GM12891 (cell line): ENCODE data around the gene COG1.

Experiments
- DNase-seq: peaks from one replicate; pipeline ENCODE4 v3.0.0; 2011; ENCODE audit warnings: low spot score; ENCODE audit not compliant: insufficient read length
- FAIRE-seq: peaks from 2 replicates; lab custom pipeline; 2011; peaks lifted over from hg19 to GRCh38; lab: Jason Lieb, UNC
- PAX5 ChIP-seq: IDR thresholded peaks from 2 replicates; pipeline ENCODE4 v1.6.1; 2011; ENCODE audit warnings: low read length, moderate library complexity, mild to moderate bottlenecking; ENCODE audit not compliant: insufficient read depth, severe bottlenecking
- POLR2A ChIP-seq: IDR thresholded peaks from 2 replicates; pipeline ENCODE4 v1.6.1; 2011; ENCODE audit warnings: low read depth, low read length, control low read depth
- POLR2AphosphoS5 ChIP-seq: IDR thresholded peaks from 2 replicates; pipeline ENCODE4 v1.6.1; 2011; ENCODE audit warnings: low read depth, low read length, control low read depth
- POU2F2 ChIP-seq: IDR thresholded peaks from 2 replicates; pipeline ENCODE4 v1.6.1; 2011; ENCODE audit warnings: low read depth, mild to moderate bottlenecking, control low read depth, low read length, moderate library complexity
- SPI1 ChIP-seq: IDR thresholded peaks from 2 replicates; pipeline ENCODE4 v1.6.1; 2011; ENCODE audit warnings: low read depth, low read length, control low read depth
- TAF1 ChIP-seq: IDR thresholded peaks from 2 replicates; pipeline ENCODE4 v1.6.1; 2011; ENCODE audit warnings: low read depth, low read length, control low read depth

Gene COG1

DNA sequence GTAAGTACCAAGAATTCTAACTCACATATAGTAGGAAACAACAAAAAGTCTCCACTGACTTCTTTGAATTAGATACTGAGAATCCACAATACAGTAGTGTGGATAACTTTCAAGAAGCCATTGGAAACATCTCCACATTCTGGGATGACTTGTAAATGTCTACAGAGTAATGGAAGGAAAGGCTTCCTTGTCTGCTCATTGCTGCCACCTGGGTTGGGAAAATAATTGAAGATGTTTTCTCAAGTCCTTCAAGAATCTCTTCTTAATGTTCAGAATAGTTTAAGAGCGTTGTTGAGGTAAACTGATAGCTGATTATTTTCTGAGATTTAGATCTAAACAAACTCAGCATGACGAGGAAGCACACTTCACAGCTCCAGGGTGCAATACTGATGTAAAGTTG, 54.9 kb downstream of the COG1 start:
- DNase-seq (no peak), FAIRE-seq (no peak)
- TF ChIP-seq POLR2AphosphoS5 = no peak
- no peak for TF ChIP-seq SPI1

DNA sequence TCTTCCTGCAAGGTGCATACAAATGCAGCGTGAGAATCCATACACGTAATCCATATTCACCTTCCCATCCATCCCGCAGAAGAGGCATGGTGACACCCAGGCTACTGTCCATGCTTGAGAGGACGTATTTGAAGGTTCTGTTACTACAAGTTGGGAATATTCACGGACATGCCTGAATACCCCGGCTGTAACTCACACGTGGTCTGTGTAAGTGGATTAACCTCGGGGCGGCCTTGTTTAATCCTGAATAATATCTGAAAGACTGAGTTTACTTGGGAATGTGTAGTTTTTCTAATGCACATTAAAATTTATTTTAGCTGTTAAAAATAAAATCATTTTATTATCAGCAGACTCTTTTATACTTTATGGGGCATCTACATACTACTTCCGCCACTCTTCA, 55.7 kb downstream of the COG1 start:
- no peak for TF ChIP-seq POLR2A
- no peak for TF ChIP-seq PAX5
- TF ChIP-seq TAF1 = no peak
- TF ChIP-seq POLR2AphosphoS5 = no peak
- no peak for TF ChIP-seq SPI1
- no peak for TF ChIP-seq POU2F2
- FAIRE-seq = no peak
- DNase-seq = no peak

DNA sequence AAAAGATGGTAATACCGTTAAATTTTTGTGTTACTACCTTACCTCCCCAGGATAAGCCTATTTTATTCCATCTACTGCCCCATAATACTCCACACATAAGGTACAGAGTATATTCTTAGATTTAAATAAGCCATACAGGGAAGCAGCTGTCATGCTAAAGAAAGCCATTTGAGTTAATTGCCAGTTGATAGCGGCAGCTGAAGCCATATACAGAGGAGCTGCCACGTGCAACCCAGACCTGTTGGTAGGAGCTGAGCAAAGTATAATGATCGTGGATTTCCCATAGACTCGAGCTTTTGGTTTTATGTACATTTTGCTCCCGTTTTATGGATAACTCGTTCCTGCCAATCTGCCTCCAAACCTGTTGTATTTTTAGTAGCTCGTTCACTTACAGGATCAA, 56.8 kb downstream of the COG1 start:
- FAIRE-seq (no peak), DNase-seq (no peak)
- TF ChIP-seq POU2F2 = no peak
- TF ChIP-seq SPI1 = no peak
- no peak for TF ChIP-seq POLR2A
- TF ChIP-seq TAF1 = no peak
- no peak for TF ChIP-seq POLR2AphosphoS5
- no peak for TF ChIP-seq PAX5

DNA sequence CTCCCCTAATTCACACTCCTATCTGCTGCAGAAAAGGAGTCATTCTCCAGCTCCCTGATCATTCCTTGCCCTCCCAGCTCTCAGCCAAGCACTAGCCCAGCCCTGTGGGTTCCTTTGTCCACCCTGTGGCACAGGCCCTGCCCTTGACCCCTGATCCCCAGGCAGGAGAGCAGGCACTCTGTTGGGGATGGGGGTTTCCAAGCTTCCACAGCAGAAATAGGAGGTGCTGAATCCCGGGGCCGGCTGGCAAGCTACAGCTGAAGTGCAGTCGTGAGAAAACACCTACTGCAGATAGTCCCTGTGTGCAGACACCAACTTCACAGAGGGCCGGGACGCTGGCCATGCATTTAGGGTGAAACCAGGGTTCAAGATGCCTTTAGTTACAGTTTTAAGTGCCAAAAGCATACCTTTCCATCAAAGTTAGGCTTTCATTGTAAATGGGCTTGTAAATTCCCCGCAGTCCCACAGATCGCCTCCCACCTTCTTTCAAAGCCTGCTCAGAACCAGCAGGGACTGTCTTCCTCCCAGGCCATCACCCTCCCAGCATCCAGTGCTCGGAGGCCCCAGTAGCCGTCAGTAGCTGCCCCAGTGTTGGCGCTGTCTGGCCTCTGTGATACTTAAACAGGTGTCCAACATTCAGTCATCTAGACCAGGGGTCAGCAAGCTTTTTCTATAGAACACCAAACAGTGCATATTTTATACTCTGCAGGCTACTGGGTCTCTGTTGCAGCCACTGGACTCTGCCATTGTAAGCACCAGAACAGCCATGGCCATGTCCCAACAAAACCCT, 58.2 kb downstream of the COG1 start:
- DNase-seq (no peak), FAIRE-seq (no peak)
- TF ChIP-seq SPI1 (no peak), PAX5 (no peak), POLR2A (no peak), POU2F2 (no peak), POLR2AphosphoS5 (no peak), TAF1 (no peak)

DNA sequence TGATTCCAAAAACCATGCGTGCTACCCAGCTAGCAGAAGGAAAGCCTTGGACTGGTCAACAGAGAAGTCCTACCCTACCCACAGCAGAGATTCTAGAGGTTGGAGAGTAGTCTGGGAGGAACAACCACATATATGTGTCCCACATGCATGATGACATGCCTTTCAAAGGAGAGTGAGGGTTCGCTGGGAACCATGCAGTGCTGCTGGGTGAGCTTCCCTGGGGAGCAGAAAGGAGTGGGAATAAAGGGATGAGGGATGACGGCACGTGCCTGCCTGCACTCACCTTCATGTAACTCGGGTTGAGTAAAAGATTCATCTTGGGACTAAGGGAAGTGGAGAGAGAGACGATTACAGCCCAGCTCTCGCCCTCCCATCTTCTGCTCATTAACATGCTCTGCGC, 59.0 kb downstream of the COG1 start:
- no peak for DNase-seq
- no peak for TF ChIP-seq POU2F2
- TF ChIP-seq SPI1 = no peak
- TF ChIP-seq POLR2AphosphoS5 = no peak
- TF ChIP-seq TAF1 = no peak
- TF ChIP-seq POLR2A = no peak
- TF ChIP-seq PAX5 = no peak
- no peak for FAIRE-seq

DNA sequence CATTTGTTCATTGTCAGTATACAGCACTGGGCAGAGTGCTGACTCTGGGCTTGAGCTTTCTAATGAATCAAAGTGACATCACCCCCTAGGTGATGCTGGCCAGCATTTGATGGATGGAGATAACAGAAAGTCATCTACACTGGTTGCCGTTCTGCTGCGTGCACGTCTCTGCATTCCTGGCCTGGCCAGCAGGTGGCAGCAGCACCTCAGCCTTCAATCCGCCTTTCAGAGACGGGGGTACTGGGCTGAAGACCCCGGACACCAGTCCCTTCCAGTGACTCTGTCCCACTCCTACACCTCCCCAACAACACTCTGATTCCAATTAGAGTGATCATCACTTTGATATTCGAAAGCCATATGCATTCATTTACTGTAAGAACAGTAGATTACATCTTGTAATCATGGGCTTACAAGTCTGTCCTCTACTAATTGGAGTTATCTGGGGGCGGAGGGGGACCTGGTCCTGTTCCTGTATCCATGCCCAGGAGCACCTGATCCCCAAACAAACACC, 62.9 kb downstream of the COG1 start:
- TF ChIP-seq POLR2AphosphoS5 (no peak), PAX5 (no peak), SPI1 (no peak), POLR2A (no peak), TAF1 (no peak), POU2F2 (no peak)
- DNase-seq = no peak
- FAIRE-seq = peak; percentile 90

DNA sequence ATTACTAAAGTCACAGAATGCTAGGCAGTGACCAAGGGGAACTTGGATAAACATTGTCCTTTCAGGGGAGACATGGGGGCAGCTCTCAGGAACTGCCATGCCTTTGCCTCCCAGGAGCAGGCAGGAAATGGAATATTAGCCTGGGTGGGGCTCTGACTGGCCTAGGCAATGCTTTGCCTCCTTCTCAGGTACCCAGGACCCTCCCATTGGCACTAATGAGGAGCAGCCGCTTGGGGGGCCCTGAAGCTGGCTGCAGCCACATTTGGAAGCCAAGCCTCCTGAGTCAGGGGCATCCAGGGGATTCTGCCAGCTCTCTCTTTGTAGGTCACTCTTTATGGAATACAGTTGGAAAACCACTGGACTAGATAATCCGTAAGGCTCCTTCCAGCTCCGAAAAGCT, 63.4 kb downstream of the COG1 start:
- FAIRE-seq (no peak), DNase-seq (no peak)
- TF ChIP-seq POU2F2 (no peak), POLR2AphosphoS5 (no peak), POLR2A (no peak), PAX5 (no peak), SPI1 (no peak)

DNA sequence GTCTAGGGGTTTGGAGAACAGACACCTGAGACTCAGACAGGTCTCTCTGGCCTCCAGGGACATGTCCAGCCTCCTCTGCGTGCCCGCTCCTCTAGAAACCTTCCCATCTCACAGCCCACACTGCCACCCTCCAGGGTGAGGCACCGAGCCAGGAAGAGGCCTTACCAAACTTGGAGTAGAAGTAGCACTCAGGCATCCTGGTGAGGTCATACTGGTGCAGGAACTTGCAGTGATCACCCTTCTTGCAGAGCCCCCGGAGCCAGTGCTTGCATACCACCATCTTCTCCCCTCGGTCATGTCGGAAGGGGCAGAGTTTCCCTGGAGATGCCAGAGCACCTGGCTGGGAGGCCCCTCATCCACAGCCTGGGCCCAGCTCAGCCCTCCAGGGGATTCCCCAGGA, 64.7 kb downstream of the COG1 start:
- DNase-seq (no peak), FAIRE-seq (no peak)
- TF ChIP-seq POU2F2 (no peak), SPI1 (no peak), TAF1 (no peak), POLR2AphosphoS5 (no peak), POLR2A (no peak), PAX5 (no peak)
